ENCODE data around the gene RPL39L.
"Not testable (repeated sequence)": the region's sequence is repeated elsewhere in the genome, so short reads cannot be mapped to it uniquely, and the experiment has no call there.

The RPL39L gene

DNA sequence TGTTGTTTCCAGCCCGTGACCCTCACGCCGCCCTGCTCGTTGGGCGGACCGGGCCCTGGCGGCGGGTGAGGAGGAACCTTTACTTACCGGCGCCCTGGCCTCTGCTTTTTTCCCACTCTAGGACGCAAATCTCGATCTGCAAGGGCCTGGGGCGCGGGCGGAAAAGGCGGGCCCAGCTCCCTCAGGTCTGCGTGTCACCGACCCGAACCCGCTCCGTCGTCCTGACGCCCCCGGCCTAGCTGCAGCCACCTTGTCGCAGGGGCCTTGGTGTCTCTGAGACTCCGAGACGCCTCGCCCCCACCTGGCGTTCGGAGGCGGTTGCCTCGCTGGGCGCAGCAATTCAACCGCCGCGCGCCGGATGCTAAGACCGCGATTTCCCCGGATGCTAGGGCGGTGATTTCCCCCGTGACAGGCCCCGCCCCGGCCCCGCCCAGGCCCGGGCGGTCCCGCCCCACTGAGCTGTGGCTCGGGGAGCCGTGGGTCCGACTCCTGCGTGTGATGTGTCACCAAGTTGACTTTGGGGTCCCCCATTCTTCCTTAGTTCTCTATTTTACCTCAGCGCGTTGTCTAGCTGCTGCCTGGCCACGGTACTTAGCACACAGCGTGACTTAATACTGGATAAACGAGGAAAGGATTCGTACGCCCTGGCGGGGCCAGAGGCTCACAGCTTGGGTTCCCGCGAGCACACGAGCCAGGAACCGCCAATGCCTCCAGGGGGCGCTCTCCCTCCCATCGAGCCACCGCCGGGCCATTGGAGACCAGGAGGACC, at the start of gene RPL39L:
RPL39L (minus strand) TSS at position 371 of the 769 bp plus-strand sequence. CDS start 18,196 bp downstream, outside the sequence.
- DNase-seq, result peak; percentile 64

DNA sequence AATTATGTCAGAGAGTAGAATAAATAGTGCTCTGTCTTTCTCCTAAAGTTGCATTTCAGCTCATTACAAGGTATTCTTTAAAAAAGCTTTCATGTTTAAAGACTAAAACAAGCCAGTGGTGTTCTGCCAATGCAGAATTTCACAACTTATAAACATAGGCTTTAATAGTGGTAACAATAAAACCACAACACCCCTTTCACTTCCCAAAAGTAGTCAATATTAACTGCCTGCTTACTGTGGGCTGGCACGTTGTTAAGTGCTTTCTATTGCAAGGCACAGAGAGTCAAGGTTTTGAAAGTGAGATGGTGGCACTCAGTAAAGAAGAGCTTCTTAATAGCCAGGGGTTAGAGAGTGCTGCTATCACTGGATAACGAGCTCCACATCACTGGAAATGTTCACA, 49.6 kb upstream of the RPL39L start:
- DNase-seq, result no peak

- no peak for DNase-seq
Observed at GRCh38 chr3:187186801-187187421, 47.6 kb upstream of the RPL39L start.

GRCh38 chr3:187186375-187186774, 47.1 kb upstream of the RPL39L start:
- no peak for DNase-seq

GRCh38 chr3:187185759-187186158, 46.5 kb upstream of the RPL39L start:
- DNase-seq, result no peak

GRCh38 chr3:187183903-187184302, 44.6 kb upstream of the RPL39L start:
- DNase-seq, result no peak

- DNase-seq, result no peak
Observed at GRCh38 chr3:187183210-187183862, 44.0 kb upstream of the RPL39L start.

GRCh38 chr3:187181454-187182170, 42.3 kb upstream of the RPL39L start:
- DNase-seq, result no peak

DNA sequence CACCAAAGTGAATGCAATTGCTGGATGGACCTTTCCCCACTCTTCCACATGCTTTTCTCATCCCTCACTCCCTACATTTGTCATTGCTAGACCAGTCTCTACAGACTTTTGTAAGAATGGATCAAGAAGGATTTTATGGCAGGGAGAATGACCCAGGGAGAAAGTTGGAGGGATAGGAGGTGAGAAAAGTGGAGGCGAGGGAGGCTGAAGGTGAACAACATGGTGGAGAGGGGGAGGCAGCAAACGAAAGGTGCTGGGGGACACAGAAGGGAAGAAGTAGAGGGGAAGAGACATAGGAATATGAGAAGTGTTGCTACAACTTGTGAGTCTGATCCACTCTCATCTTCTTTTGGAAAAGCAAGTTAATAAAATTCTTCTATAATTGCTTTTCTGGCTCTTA, 33.6 kb upstream of the RPL39L start:
- no peak for DNase-seq

DNA sequence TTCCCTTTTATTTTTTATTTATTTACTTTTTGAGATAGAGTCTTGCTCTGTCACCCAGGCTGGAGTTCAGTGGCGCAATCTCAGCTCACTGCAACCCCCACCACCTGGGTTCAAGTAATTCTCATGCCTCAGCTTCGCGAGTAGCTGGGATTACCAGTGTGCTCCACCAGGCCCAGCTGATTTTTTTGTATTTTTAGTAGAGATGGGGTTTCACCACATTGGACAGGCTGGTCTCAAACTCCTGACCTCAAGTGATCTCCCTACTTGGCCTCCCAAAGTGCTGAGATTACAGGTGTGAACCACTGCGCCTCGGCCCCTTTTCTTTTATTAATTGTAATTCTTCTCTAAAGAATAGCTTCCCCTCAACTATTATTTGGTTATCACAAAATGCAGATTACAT, 31.6 kb upstream of the RPL39L start:
- DNase-seq, result not testable (repeated sequence)

- DNase-seq, result no peak
Observed at GRCh38 chr3:187169231-187169960, 30.1 kb upstream of the RPL39L start.

- DNase-seq, result no peak
Observed at GRCh38 chr3:187167777-187168176, 28.5 kb upstream of the RPL39L start.

GRCh38 chr3:187166750-187167149, 27.5 kb upstream of the RPL39L start:
- no peak for DNase-seq

GRCh38 chr3:187165144-187165543, 25.8 kb upstream of the RPL39L start:
- peak; percentile 33 for DNase-seq

GRCh38 chr3:187162265-187162953, 23.1 kb upstream of the RPL39L start:
- no peak for DNase-seq

- no peak for DNase-seq
Observed at GRCh38 chr3:187161556-187161955, 22.3 kb upstream of the RPL39L start.

DNA sequence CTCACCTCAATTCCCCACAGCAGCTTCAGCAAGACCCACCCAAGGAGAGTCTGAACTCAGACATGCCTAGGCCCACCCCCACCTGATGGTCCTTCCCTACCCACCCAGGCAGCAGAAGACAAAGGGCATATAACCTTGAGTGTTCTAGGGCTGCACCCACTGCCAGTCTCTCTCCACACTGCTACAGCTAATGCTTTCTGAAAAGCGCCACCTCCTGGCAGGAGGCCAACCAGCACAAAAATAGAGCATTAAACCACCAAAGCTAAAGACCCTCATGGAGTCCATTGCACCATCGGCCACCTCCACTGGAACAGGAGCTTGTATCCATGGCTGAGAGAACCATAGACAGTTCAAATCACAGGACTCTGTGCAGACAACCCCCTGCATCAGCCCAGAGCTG, 11.3 kb upstream of the RPL39L start:
- DNase-seq, result no peak

DNA sequence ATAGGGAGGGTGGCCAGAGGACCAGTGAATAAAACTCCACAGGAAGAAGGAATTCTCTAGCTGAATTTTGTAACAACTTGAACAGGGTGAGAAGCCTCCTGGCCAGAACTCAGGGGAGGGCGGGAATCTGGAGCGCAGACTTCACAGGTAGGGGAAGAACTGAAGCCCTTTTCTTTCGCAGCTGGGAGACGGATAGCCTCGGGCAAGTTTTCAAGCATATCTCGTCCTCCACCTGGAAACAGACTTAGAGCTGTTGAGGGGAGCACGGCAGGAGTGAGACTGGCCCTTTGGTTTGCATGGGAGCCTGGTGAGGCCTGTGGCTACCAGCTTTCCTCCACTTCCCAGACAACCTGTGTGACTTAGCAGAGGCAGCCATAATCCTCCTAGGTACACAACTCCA, 10.9 kb upstream of the RPL39L start:
- DNase-seq, result no peak

DNA sequence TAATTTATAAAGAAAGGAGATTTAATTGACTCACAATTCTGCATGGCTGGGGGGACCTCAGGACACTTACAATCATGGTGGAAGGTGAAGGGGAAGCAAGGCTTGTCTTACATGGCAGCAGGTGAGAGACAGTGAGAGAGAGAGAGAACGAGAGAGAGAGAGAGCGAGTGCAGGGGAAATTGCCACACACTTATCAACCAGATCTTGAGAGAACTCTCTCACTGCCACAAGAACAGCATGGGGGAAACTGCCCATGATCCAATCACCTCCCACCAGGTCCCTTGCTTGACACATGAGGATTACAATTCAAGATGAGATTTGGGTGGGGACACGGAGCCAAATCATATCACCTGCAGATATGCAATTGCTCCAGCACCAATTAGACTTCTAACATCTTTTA, 7.1 kb upstream of the RPL39L start:
- no peak for DNase-seq

GRCh38 chr3:187145149-187145895, 6.0 kb upstream of the RPL39L start:
- no peak for DNase-seq

- DNase-seq, result no peak
Observed at GRCh38 chr3:187139895-187140253, 578 bp upstream of the RPL39L start.

Data from NCI-H1092 (cell line).